Smooth muscle cell (in vitro differentiated cells): Measurements from ENCODE around the gene RPS14. TPM values are rescaled to one million over a fixed set of nuclear protein-coding genes. Genes with fewer than 3 reads are reported as not detected.

Source experiments
- DNase-seq: peaks from one replicate; lab custom pipeline; 2025; ENCODE audit not compliant: unreplicated experiment; lab: John Stamatoyannopoulos, UW
- H2AFZ ChIP-seq: fragments of 200-600 bp; sonication (generic); 2 replicates; pipeline ENCODE4 v1.6.0; 2016; ENCODE audit warnings: antibody characterized with exemption, low read depth, mild to moderate bottlenecking
- H3F3A ChIP-seq: fragments of 200-600 bp; sonication (generic); 2 replicates; pipeline ENCODE4 v1.6.0; 2017; ENCODE audit warnings: antibody characterized with exemption, low read depth
- H3K27ac ChIP-seq: fragments of 200-600 bp; sonication (generic); 2 replicates; pipeline ENCODE4 v1.5.1; 2016; ENCODE audit warnings: low read depth, mild to moderate bottlenecking
- H3K27me3 ChIP-seq: fragments of 200-600 bp; sonication (generic); 2 replicates; pipeline ENCODE4 v1.6.1; 2016; ENCODE audit warnings: low read depth, mild to moderate bottlenecking
- H3K36me3 ChIP-seq: fragments of 200-600 bp; sonication (generic); 2 replicates; pipeline ENCODE4 v1.5.1; 2016; ENCODE audit warnings: low read depth
- H3K4me1 ChIP-seq: fragments of 200-600 bp; sonication (generic); 2 replicates; pipeline ENCODE4 v1.5.1; 2016; ENCODE audit warnings: low read depth
- H3K4me2 ChIP-seq: fragments of 200-600 bp; sonication (generic); 2 replicates; pipeline ENCODE4 v1.6.0; 2016; ENCODE audit warnings: mild to moderate bottlenecking
- H3K4me3 ChIP-seq: fragments of 200-600 bp; sonication (generic); 2 replicates; pipeline ENCODE4 v1.5.1; 2016; ENCODE audit warnings: mild to moderate bottlenecking
- H3K79me2 ChIP-seq: fragments of 200-600 bp; sonication (generic); 2 replicates; pipeline ENCODE4 v1.6.0; 2016; ENCODE audit warnings: low read depth, mild to moderate bottlenecking
- H3K9ac ChIP-seq: fragments of 200-600 bp; sonication (generic); 2 replicates; pipeline ENCODE4 v1.6.0; 2016; ENCODE audit warnings: low read depth
- H3K9me3 ChIP-seq: fragments of 200-600 bp; sonication (generic); replicated peaks from 2 replicates; pipeline ENCODE4 v1.5.1; 2016; ENCODE audit warnings: low read depth
- H4K20me1 ChIP-seq: fragments of 200-600 bp; sonication (generic); 2 replicates; pipeline ENCODE4 v1.6.0; 2016; ENCODE audit warnings: low read depth
- CTCF ChIP-seq: fragments of 200-600 bp; sonication (generic); IDR thresholded peaks from 2 replicates; pipeline ENCODE4 v1.5.1; 2017; ENCODE audit warnings: borderline replicate concordance, mild to moderate bottlenecking, antibody characterized with exemption; ENCODE audit not compliant: insufficient read depth, poor library complexity, severe bottlenecking
- WGBS: methylation state at CpG from one replicate; pipeline ENCODE4 v1.1.7; 2016; ENCODE audit warnings: low lambda C conversion rate; 5-methylcytosine and 5-hydroxymethylcytosine counted together
- polyA plus RNA-seq: library from polyadenylated mRNA; unstranded; fragments of >200 nt; fragmentation: Nextera tagmentation; extraction: Ambion mirVana; gene quantifications from 2 replicates; pipeline ENCODE4 v1.2.1, GENCODE V29; 2016
- total RNA-seq: library from RNA; depleted of rRNA; stranded (reverse); fragments of >200 nt; gene quantifications from 2 replicates; pipeline ENCODE4 v1.2.3, GENCODE V29; 2014

Gene RPS14
- total and polyA plus RNA-seq, 2 experiments from 2014 or later: 1,004 to 2,349 TPM

DNA sequence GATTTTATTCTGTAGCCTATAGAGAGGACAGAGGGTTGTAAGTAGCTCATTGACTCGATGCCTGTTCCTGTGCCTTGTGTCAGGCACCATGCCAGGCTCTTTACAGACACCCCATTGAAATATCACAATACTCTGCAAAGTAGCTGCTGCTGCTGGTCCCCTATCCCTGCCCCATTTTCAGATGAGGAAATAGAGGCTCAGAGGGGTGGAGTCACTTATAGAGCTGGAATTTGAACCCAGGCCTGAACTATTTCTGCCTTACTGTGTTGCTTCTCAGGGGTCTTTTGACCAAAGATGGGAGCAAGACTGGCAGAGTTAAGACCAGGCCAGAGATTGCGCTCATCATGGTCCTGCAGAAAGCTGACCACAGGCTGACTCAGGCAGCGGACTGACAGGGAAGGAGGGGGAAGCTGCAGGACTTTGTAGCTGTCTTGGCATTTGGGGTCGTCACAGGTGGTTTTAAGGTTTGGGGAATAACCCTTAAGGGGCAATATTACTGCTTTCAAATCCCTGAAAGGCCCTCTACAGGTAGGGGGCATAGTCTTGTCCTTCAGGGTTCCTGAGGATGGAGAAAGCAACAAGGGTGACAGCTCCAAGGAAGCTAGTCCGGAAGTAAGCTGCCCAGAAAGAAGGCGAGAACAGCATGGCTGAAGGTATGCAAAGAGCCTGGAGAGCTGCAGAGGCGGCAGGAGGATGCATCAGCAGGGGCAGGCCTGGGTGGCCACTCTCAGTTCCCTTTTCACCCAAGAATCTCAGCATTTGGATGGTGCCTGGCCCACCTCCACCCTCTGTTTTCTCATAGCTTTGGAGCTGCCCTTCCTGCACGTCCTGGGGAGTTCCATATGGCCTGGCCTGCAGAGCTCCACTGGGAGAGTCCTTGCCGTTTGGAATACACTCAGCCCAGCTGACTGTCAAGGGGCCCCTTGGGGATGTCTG is 40.1 kb upstream of the RPS14 start:
- Histone ChIP-seq H2AFZ (no peak overlapping the region), H3K27me3 (no peaks in the 10 kb centered on the region), H3K9ac (peak overlapping the region; percentile 1), H3K4me3 (no peak overlapping the region), H3K9me3 (no peaks in the 10 kb centered on the region), H3F3A (peaks cover 52% of the 10 kb centered on the region), H3K4me1 (peaks cover 55% of the 10 kb centered on the region), H3K36me3 (no peaks in the 10 kb centered on the region), H3K27ac (peak overlapping the region; percentile 96), H3K4me2 (peak overlapping the region; percentile 94), H3K79me2 (peaks cover 78% of the 10 kb centered on the region), H4K20me1 (peaks cover 65% of the 10 kb centered on the region)
- DNase-seq: no peak
- no peak for TF ChIP-seq CTCF
- WGBS: 23% methylated on average over 9 of the region's 9 CpGs

GRCh38 chr5:150488519-150489359 is 39.2 kb upstream of the RPS14 start:
- DNase-seq: no peak
- H3K9ac ChIP-seq: peak overlapping the region; percentile 67
- TF ChIP-seq CTCF: no peak

GRCh38 chr5:150487199-150488061 is 37.9 kb upstream of the RPS14 start:
- Histone ChIP-seq H3K79me2 (peaks cover 60% of the 10 kb centered on the region), H2AFZ (no peak overlapping the region), H3F3A (peaks cover 52% of the 10 kb centered on the region), H3K27ac (peak overlapping the region; percentile 96), H3K9me3 (no peaks in the 10 kb centered on the region), H3K4me2 (peak overlapping the region; percentile 94), H3K9ac (peak overlapping the region; percentile 98), H3K4me3 (peak overlapping the region; percentile 91), H3K27me3 (no peaks in the 10 kb centered on the region), H3K36me3 (no peaks in the 10 kb centered on the region), H3K4me1 (peaks cover 55% of the 10 kb centered on the region), H4K20me1 (peaks cover 47% of the 10 kb centered on the region)
- WGBS: 64% methylated on average over 10 of the region's 10 CpGs
- DNase-seq: no peak
- TF ChIP-seq CTCF: no peak

More at GRCh38 chr5:150488519-150489359, 39.2 kb upstream of the RPS14 start:
- Histone ChIP-seq H2AFZ (no peak overlapping the region), H3K4me3 (peak overlapping the region; percentile 91), H3K36me3 (no peaks in the 10 kb centered on the region), H3K4me1 (peaks cover 55% of the 10 kb centered on the region), H3F3A (peaks cover 53% of the 10 kb centered on the region), H3K27me3 (no peaks in the 10 kb centered on the region), H3K4me2 (peak overlapping the region; percentile 94), H3K9me3 (no peaks in the 10 kb centered on the region), H4K20me1 (peaks cover 59% of the 10 kb centered on the region), H3K27ac (peak overlapping the region; percentile 96), H3K79me2 (peaks cover 70% of the 10 kb centered on the region)
- 34% methylated on average over 11 of the region's 11 CpGs for WGBS
